Effector memory CD8-positive, alpha-beta T cell (primary cell): ENCODE results near the gene TMEM167B.
"Not testable (repeated sequence)": the region's sequence is repeated elsewhere in the genome, so short reads cannot be mapped to it uniquely, and the experiment has no call there.

Experiments used
- ATAC-seq: fragments of 150-1000 bp; cut with Tn5 transposase; replicated peaks from 2 replicates; pipeline ENCODE4 v1.10.0; 2021; ENCODE audit warnings: mild to moderate bottlenecking, moderate library complexity
- DNase-seq, 3 experiments: peaks; one replicate each; pipeline ENCODE4 v3.0.0; 2021
- H3K27ac Mint-ChIP-seq, 2 donors: one replicate each; pipeline ENCODE4 v1.8.0; 2022; ENCODE audit warnings: mild to moderate bottlenecking in 2 of 2, mixed read lengths in 2 of 2, moderate library complexity in 2 of 2
- H3K27me3 Mint-ChIP-seq, 2 donors: one replicate each; pipeline ENCODE4 v1.8.0; 2022; ENCODE audit warnings: mixed read lengths in 2 of 2
- H3K36me3 Mint-ChIP-seq: one replicate; pipeline ENCODE4 v1.8.0; 2022; ENCODE audit warnings: mild to moderate bottlenecking, moderate library complexity, mixed read lengths; ENCODE audit not compliant: insufficient read depth
- H3K4me1 Mint-ChIP-seq, 2 donors: one replicate each; pipeline ENCODE4 v1.8.0; 2022; ENCODE audit warnings: low read depth in 2 of 2, mixed read lengths in 2 of 2
- H3K4me3 Mint-ChIP-seq, 2 donors: one replicate each; pipeline ENCODE4 v1.8.0; 2022; ENCODE audit warnings: mild to moderate bottlenecking in 2 of 2, mixed read lengths in 2 of 2, moderate library complexity in 2 of 2
- H3K9me3 Mint-ChIP-seq, 2 donors: one replicate each; pipeline ENCODE4 v1.8.0; 2022; ENCODE audit warnings: mixed read lengths in 2 of 2

The TMEM167B gene

GRCh38 chr1:109135940-109136339 lies 45.4 kb downstream of the TMEM167B start:
- DNase-seq (no peak), ATAC-seq (no peak)
- Mint-ChIP-seq H3K27ac (no peak overlapping the region), H3K9me3 (no peaks in the 10 kb centered on the region), H3K4me3 (no peak overlapping the region), H3K4me1 (peaks cover 0 to 2% of the 10 kb centered on the region in 2 donors), H3K27me3 (no peaks in the 10 kb centered on the region), H3K36me3 (peaks cover 3% of the 10 kb centered on the region)

- no peak overlapping the region for H3K27ac Mint-ChIP-seq
- no peaks in the 10 kb centered on the region for H3K27me3 Mint-ChIP-seq
- DNase-seq, result no peak
- peaks cover 3% of the 10 kb centered on the region for H3K36me3 Mint-ChIP-seq
- H3K4me1 Mint-ChIP-seq, result peaks cover 0 to 2% of the 10 kb centered on the region in 2 donors
- no peak overlapping the region for H3K4me3 Mint-ChIP-seq
- ATAC-seq, result no peak
- H3K9me3 Mint-ChIP-seq, result no peaks in the 10 kb centered on the region
These were observed 46.2 kb downstream of the TMEM167B start for GRCh38 chr1:109136766-109137165.

GRCh38 chr1:109137958-109138357 lies 47.4 kb downstream of the TMEM167B start:
- Mint-ChIP-seq H3K27ac (no peak overlapping the region), H3K4me3 (no peak overlapping the region), H3K27me3 (no peaks in the 10 kb centered on the region), H3K36me3 (peaks cover 3% of the 10 kb centered on the region), H3K4me1 (peaks cover 0 to 2% of the 10 kb centered on the region in 2 donors), H3K9me3 (no peaks in the 10 kb centered on the region)
- no peak for DNase-seq
- ATAC-seq, result no peak

GRCh38 chr1:109138358-109138757 lies 47.8 kb downstream of the TMEM167B start:
- H3K36me3 Mint-ChIP-seq, result peaks cover 3% of the 10 kb centered on the region
- no peaks in the 10 kb centered on the region for H3K27me3 Mint-ChIP-seq
- H3K9me3 Mint-ChIP-seq, result no peaks in the 10 kb centered on the region
- DNase-seq (no peak), ATAC-seq (no peak)
- H3K27ac Mint-ChIP-seq, result no peak overlapping the region
- H3K4me1 Mint-ChIP-seq, result peaks cover 0 to 2% of the 10 kb centered on the region in 2 donors
- no peak overlapping the region for H3K4me3 Mint-ChIP-seq

- no peaks in the 10 kb centered on the region for H3K9me3 Mint-ChIP-seq
- H3K4me1 Mint-ChIP-seq, result peaks cover 0 to 2% of the 10 kb centered on the region in 2 donors
- H3K27ac Mint-ChIP-seq, result peak overlapping the region in 1 of 2 donors; percentile 10
- H3K4me3 Mint-ChIP-seq, result no peak overlapping the region
- DNase-seq (no peak), ATAC-seq (no peak)
- H3K27me3 Mint-ChIP-seq, result no peaks in the 10 kb centered on the region
- H3K36me3 Mint-ChIP-seq, result peaks cover 6% of the 10 kb centered on the region
These were observed 49.8 kb downstream of the TMEM167B start for GRCh38 chr1:109140392-109140791.

- Mint-ChIP-seq H3K9me3 (no peaks in the 10 kb centered on the region), H3K4me3 (no peak overlapping the region), H3K27ac (no peak overlapping the region), H3K27me3 (no peaks in the 10 kb centered on the region), H3K36me3 (peaks cover 7% of the 10 kb centered on the region), H3K4me1 (no peaks in the 10 kb centered on the region)
- DNase-seq (no peak), ATAC-seq (no peak)
These were observed 51.7 kb downstream of the TMEM167B start for GRCh38 chr1:109142260-109142659.

- not testable (repeated sequence) for DNase-seq, H3K36me3 Mint-ChIP-seq, H3K4me3 Mint-ChIP-seq, H3K9me3 Mint-ChIP-seq, ATAC-seq, H3K27me3 Mint-ChIP-seq, H3K27ac Mint-ChIP-seq, H3K4me1 Mint-ChIP-seq
These were observed 52.2 kb downstream of the TMEM167B start for GRCh38 chr1:109142725-109143124.
